HG03064 (cell line): ENCODE data around the gene COL11A1.
"Not testable (repeated sequence)": the region's sequence is repeated elsewhere in the genome, so short reads cannot be mapped to it uniquely, and the experiment has no call there.

Experiments
- ATAC-seq: cut with Tn5 transposase; IDR thresholded peaks from one replicate; pipeline ENCODE4 v1.9.1; 2021; ENCODE audit warnings: low read depth; ENCODE audit not compliant: unreplicated experiment

COL11A1 gene

GRCh38 chr1:103087256-103087655 is 21.1 kb downstream of the COL11A1 start:
- no peak for ATAC-seq

DNA sequence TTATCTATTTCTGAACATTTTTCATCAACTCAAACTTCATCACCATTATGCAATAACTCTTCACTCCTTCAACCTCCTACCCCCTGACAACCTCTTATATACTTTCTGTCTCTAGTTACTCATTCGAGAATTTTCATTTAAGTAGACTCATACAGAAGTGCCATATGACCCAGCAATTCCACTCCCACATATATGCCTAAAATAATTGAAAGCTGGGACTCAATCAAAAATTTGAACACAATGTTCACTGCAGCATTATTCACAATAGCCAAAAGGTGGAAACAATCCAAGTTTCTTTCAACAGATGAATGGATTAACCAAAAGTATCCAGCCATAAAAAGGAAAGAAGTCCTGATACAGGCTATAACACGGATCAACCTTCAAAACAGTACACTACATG is 24.1 kb downstream of the COL11A1 start:
- no peak for ATAC-seq

DNA sequence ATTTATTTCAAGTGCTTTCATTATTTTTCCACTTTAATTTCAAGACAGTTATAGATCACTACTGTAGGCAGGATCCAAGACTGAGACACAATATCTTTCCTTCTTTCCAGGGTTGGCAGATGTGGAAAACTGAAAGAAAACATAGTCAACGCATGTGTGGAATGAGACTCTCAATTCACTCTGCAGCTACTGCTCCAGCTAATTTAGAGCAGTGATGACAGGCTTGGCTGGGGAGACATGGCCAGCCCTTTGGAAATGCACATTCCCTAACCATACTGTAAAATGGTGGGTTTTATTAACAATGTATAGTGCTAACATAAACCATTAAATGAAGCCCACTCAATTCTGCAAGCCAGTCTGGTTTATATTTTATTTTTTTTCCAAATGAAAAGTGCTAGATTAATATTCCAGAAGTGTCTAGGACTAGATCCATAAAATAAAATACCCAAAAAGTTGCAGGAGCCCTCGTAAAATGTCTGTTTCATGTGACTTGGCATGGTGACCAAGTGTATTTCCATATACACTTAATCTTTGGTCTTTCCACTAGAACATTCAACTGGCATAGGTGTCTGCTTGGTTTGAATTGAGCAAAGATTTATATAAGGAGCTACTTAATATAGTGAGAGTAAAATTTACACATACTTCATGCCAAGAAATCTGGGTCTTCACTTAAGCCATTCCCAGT is 32.9 kb downstream of the COL11A1 start:
- no peak for ATAC-seq

- ATAC-seq, result no peak
Observed at GRCh38 chr1:103074224-103074623, 34.1 kb downstream of the COL11A1 start.

DNA sequence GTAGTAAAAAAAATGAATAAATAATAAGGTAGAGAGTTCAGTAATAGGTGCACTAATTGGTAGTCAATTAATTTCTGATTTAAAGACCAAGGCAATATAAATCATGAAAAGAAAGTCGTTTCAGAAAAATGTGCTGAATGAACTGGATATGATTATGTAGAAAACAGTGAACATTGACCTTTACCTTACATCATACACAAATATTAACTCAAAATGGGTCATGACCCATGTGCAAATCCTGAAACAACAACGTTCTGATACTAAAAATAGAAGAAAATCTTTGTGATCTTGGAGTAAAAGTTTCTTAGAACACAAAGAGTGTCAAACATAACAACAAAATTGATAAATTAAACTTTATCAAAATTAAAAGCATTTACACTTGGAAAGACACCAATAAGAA is 39.1 kb downstream of the COL11A1 start:
- ATAC-seq, result no peak

GRCh38 chr1:103063921-103064320 is 44.4 kb downstream of the COL11A1 start:
- ATAC-seq, result no peak

- no peak for ATAC-seq
Observed at GRCh38 chr1:103058391-103058790, 49.9 kb downstream of the COL11A1 start.

DNA sequence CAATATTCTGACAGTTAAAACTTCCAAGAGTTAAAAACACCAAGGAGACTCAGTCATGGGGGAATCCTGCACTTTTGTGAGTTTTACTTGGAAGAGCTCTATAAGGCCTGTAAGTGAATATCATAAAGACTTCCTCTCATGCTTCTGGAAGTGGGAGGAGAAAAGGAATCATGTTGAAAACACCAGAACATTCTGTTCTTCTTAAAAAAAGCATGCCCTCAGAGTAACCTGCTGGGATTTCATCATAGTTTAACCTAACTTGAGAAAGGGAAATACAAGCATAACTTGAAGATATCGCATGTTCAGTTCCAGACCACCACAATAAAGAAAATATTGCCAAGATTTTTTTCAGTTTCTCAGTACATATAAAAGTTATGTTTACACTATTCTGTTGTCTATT is 51.9 kb downstream of the COL11A1 start:
- no peak for ATAC-seq

- ATAC-seq, result not testable (repeated sequence)
Observed at GRCh38 chr1:103028110-103028509, 80.2 kb downstream of the COL11A1 start.

- no peak for ATAC-seq
Observed at GRCh38 chr1:103025858-103026409, 82.4 kb downstream of the COL11A1 start.

DNA sequence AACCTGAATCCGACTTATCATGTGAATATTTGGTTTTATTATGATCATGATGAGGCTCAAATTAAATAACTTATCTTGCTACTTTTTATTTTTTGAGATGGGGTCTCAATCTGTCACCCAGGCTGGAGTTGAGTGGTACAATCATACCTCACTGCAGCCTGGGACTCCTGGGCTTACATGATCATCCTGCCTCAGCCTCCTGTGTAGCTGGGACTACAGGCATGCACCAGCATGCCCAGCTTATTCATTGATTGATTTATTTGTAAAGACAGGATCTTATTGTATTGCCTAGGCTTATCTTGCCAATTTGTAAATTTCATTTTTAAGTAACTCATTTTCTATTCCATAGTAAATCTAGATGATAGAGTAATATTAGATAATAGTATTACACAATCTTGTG is 84.3 kb downstream of the COL11A1 start:
- ATAC-seq, result no peak

- ATAC-seq, result no peak
Observed at GRCh38 chr1:103002005-103002404, 106.3 kb downstream of the COL11A1 start.

DNA sequence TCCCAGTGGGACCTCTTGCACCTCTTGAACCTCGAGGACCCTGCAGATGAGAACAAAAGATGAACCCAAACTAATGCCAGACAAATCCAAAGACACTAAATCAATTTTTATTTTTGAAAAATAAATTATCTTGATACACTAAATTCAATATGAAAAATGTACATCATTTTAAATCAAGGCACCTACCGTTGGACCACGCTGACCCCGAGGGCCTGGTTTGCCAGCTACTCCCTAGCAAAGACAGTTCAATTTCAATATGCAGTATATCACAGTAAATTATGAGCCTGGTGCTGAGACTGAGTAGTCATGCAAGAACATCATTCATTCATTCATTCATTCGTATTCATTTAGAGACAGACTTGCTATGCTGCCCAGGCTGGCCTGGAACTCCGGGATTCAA is 129.4 kb downstream of the COL11A1 start:
- no peak for ATAC-seq

- no peak for ATAC-seq
Observed at GRCh38 chr1:102977292-102977691, 131.0 kb downstream of the COL11A1 start.

- ATAC-seq, result no peak
Observed at GRCh38 chr1:102970496-102971078, 137.7 kb downstream of the COL11A1 start.

- ATAC-seq, result no peak
Observed at GRCh38 chr1:102967786-102968185, 140.5 kb downstream of the COL11A1 start.

GRCh38 chr1:102961549-102961948 is 146.8 kb downstream of the COL11A1 start:
- ATAC-seq, result no peak

- ATAC-seq, result no peak
Observed at GRCh38 chr1:102954576-102954975, 153.7 kb downstream of the COL11A1 start.

DNA sequence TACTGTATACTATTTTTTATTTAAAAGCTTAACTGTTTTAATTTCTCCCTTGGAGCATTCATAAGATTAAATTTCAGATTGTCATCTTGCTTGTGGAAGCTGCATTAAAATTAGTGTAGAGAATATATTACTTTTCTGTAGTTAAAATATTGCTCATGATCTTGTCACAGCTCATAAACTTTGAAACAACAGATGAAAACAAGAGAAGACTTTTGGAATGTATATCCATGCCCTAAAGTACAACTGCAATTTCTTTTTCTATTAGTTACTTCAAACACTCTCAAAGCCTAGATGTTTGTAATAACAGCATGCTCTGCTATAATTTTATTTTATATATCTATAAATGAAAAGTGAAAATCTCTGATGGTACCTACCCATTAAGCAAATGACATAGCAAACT is 155.9 kb downstream of the COL11A1 start:
- no peak for ATAC-seq

- ATAC-seq, result no peak
Observed at GRCh38 chr1:102942324-102942723, 166.0 kb downstream of the COL11A1 start.

GRCh38 chr1:102941366-102941947 is 166.9 kb downstream of the COL11A1 start:
- ATAC-seq, result no peak

DNA sequence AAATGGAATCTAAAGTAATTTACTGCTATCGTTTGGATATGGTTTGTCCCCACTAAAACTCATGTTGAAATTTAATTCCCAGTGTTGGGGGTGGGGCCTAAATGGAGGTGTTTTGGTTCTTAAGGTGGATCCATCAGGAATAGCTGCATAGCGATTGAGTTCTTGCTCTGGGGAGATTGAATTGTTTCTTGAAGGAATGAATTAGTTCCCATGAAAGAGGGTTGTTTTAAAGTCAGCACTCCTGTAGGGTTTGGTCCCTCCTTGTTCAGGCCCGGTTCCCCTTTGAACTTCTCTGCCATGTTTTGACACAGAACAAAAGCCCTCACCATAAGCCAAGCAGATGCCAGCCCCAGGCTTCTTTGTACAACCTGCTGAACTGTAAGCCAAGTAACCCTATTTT is 170.9 kb downstream of the COL11A1 start:
- no peak for ATAC-seq
